Fibroblast of skin of right quadriceps (primary cell): ENCODE measurements around the gene RAX.
A peak's percentile ranks its signal among the peaks of the same experiment; 100 is the strongest.

Source experiments
- DNase-seq: peaks from one replicate; pipeline ENCODE4 v3.0.0-alpha.2; 2013

Gene RAX

DNA sequence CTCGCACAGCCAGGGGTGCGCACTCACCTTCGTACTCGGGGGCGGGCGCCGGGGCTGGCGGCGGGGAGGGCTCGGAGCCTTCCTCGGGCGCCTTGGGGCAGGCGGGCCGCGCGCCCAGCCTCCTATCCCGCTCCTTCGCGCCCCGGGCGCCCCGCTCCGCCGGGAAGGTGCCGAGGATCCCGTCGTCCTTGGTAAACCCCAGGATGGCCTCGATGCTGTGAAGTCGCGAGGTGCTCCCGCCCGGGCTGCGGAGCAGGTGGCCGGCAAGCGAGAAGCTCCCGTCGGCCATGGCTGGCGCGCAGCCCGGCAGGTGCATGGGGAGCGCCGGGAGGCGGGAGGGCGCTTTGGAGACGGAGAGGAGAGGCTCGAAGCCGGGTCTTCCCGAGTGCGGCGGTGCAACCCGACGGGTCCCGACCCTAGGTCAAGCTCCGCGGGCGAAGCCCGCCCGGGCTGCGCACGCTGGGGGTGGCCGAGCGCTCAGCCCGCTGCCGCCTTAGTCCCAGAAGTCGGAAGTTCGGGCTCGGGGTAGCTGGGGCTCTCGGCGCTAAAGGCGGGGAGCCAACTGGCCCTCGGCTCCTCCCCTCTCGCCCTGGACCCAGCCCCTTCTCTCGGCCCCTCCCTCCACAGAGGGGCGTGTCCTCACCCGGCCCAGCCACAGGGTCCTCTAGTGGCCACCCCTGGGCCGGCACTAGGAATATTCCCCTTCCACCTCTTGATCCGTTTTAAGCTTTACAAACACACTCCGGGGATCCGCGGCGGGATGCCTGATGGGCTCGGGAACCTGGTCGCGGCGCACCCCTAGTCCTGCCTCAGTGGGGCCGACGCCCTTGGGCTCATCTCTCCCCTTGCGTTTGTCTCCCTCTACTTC, at the start of gene RAX:
Gene RAX (minus strand): TSS at position 564 of the 868 bp plus-strand sequence. CDS start 248 bp downstream, at position 316.
- DNase-seq = peak; percentile 20

DNA sequence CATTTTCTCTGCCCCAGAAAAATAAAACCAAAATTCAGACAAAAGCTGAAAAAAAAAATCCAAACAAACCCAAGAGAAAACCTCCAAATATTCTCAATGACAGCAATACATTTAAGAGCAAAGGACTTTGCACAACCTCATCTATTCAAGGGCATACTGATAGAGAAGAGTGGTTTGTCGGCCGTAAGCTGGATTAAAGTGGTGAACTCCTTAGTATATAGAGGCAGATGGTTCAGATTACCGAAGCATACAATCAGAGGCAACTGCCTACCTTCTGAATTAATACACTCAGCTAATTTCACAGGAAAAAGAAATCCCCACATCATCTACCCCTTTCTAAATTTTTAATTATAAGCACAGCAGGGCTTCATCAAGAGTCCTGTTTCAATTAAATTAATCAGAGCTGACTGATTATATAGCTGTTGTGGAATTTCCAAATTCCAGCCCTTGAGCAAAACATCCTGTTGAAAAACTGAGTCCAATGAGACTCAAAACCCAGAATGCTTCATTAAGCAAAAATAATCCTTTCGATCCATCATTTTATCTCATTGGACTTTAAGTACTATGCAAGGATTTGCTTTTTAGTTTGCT, 45.3 kb upstream of the RAX start, which contains the start of gene CPLX4:
Gene CPLX4 (minus strand): TSS at position 190 of the 591 bp plus-strand sequence. CDS start 187 bp downstream, at position 3.
- no peak for DNase-seq

DNA sequence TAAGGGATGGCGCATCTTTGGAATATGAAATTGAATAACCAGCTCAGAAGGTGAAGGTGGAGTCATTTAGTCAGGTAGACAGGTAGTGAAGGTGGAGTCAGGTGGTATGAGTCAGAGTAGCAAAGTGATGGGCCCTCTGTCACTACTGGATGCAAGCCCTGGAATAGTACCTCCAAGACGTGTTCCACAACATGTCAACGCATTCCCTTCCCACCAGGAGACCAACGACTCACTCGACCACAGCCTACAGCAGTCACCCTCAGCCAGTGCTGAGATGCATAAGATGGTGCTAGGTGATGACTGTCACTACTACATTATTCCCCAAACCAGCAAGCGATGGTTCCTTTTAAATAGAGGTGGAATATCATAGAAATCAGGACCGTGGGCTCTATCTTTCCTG, 38.4 kb upstream of the RAX start:
- DNase-seq = peak; percentile 63

DNA sequence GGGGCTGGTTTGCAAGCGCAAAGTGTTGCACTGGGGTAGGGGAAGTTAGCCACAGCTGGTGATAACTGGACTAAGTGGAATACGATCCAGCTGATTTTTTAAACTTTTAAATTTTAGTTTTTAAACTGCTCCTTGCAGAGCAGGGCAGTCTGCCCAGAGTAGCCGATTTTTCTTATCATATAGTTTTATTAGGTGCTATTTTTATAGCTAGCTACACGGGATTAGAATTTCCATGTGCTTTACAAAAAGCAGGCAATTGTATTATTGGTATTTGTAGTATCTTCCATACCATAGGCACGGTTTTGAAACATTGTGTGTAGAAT, 35.6 kb upstream of the RAX start:
- DNase-seq = no peak

DNA sequence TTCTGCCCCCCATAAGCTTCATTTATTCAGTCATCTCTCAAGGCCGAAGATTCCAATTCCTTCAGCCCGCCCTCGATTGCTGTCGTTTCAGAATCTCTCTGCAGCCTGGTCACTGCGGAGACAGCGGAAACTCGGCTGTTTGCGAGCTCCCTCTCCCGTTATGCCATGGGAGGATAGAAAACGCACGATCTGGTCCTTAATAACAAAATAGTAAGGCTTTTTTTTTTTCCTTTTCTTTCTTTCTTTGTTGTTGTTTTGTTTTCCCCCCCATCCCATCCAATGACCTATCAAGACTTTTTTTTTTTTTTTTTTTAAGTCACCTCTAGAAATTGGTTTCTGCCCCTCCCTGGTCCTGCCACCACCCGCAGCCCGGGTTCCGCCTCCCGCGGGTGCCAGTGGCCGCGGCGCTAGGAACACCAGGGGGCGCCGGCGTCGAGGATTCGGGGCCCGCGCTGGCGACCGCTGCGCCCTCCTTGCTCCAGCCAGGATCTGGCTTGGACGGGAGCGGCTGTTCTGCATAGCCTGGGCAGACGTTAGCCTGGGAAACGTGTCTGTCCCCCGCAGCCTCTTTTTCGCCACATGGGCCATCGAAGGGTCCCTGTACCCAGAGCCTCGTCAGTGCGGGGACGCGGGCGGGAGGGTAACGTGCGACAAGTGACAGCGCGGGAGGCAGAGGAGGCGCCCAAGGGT, 35.1 kb upstream of the RAX start:
- DNase-seq = peak; percentile 60

DNA sequence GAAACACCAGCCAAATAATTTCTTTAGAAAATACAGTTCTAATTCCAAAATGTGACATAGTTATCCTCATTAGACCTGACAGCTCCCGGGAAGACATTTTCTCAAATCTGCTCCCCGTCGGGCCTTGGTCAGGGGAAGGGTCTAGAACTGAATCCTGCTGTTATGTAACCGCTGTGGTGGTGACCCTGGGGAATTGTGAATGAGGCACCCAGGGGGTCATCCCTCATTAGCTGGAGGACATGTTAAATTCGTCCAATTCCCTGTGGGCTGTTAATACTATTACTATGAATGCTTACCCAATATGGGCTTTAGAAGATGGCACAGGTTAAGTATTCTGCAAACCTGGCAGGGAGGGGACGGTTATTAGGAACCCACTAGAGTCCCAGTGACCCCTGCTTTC, 33.4 kb upstream of the RAX start:
- DNase-seq = no peak

DNA sequence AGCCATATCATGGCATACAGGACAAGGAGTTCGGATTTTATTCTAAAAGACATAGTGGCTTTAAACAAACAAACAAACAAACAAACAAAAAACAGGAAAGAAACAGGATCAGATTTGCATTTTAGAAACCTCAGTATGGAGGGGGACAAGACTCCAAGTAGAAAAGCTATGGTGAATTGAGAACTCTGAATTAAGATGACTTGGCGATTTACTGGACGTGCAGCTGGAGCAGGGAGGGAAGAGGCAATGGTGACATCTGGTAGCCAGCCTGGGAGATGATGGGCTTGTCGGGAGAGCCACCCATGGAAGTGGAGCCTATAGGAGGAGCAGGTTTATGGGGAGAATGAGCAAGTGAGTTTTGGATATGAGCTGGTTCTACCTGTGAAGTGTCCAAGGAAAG, 32.0 kb upstream of the RAX start:
- no peak for DNase-seq

DNA sequence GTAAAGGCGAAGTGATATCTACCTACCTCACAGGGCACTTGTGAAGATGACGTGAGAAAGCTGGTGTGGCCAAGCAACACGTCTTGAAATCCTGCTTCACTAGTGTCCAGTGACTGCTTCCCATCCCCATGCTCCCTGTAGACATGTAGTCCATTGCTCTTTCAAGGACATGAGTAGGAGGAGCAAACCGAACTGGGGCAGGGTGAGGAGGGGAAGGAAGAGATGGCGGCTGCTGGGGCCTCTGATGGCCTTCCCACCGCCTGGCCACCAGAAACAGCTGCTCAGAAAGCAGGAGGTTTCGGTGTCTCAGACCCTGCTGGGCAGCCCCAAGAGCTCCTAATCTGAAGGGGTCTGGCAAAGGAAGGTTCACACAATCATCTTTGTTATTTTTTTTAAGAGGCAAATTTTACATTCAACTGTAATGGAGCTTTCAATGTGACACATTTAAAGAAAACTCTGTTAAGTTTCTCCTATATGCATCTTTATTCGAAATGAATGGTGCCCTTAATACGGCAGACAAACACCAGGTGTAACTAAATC, 30.5 kb upstream of the RAX start:
- DNase-seq = no peak

DNA sequence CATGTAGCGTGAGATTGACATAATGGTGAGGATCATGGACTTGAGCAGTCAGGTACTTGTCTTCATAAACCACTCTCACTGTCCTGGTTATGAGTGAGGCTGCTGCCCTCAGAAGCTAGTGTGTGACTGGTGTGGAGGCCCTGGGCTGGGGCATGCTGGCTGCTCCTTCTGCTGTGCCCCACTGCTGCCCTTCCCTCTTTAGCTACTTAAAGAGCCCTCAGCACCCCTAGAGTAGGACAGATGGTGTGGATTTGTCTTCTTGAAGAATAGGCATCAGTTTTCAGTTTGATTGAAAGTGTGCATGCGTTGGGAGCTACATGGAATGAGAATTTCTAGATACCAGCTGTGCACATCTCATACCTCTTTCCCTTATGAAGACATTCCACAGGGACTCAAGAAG, 29.8 kb upstream of the RAX start:
- DNase-seq = no peak

DNA sequence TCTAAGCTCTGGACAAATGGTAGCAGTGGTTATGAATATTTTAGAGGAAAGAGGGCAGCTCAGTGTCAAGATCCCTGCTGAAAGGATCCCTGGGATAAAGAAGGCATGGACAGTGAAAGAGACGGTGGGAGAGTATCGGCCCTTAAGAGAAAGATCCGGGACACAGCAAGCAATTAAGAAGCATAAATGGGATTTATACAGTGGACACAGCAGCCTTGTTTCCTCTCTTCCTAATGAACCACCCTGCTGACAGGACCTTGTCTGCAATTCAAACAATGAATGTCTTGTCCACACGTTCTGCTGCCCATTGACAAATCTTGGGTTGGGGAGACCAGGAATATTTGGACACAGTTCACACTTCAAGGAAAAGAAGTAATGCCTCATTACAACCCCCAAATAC, 28.7 kb upstream of the RAX start:
- no peak for DNase-seq

DNA sequence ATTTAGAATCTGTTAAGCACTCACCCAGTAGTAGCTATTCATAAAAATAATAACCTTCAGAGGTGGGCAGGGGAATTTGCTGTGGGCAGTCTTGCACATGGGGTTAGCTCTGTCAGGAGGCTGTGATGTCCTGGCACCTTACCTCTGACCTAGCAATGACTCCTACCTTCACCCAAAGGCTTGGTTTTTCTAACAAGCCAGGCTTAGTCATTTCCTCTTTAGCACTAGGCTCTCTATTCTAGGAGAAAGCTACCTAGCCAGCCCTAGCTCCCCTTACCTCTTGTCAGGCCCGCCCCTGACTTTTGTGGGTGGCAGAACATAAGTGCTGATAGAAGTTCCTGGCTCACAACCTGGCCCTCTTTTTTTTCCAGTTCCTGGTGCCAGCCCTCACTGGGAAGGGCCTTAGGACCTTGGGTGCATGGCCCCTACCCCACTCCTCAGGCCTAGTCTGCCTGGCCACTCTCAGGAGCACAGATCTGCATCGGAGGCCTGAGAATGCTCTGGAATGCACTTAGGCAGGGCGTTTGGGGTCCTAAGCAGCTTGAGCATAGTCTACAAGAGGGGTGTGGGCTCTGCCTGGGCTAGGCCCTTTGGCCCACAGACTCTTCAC, 27.5 kb upstream of the RAX start:
- DNase-seq = no peak

DNA sequence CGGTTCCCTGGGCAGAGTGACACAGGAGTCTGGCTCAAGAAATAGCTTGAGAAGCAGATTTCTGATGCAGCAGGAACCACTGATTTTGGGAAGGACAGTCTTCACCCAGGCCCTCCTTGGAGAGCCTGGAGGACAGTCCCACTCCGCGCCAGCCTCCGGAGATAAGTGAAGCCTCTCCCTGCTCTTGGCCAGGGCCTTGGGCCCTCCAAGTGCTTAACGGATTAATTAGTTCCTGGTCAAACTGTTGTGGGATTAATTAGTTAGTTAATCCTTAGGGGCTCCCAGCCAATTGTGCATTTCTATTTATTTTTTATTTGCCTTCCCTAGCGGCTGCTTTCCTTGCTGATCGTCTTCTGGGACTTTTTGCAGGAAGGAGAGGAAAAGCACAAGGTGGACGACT, 25.6 kb upstream of the RAX start:
- no peak for DNase-seq

DNA sequence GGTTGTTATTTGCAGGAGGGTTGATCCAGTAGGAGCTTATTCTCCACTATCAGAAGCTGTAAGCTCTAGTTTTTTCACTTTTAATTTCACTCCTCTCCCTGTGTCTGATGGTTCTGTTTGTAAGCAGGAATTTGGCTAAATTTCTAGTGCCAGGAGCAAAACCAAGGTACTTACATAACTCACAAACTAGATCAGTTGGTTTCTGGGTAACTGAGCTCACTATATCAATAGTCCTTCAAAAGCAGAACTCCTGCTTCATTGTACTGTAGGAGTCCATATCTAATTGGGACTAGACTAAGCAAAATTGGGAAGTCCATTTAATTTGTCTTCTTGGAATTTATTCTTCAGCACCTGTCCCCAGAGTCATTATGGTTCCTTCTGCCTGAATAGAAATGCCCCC, 20.1 kb upstream of the RAX start:
- no peak for DNase-seq

DNA sequence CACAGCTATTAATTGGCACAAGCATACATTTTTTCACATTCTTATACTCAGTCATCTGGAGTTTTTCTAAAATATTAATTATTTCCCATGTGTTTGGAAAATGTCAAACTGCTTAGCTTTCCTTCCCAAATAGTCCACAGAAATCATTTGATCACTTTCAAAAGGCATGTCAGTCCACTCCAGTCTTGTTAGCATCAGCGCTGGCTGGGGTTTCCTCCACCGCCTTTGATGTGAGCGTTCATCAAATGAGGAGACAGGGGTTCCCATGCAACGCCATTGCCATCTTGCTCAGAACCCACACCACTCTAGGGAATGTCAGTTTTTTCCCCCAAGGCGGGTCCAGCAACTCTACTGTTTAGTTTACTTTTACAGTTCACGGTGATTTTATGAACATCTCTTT, 13.1 kb upstream of the RAX start:
- DNase-seq = no peak

DNA sequence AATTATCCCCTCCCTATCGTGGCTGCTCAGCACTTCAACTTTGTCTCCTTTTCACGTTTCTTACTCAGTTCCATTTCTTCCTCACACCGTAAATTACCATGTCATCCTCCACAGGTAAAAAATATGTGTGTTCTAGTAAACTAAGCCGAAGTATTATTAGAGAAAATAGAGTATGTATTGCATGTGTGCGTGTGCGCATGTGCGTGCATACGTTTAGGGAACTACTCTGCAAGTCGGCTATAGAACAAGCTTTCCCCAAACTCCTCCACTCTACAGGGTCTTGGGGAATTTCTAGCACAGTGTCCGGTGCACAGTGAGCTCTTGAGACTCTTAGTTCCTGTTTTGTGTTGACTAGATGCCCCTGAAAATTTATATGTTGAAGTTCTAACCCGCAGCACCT, 9.1 kb upstream of the RAX start:
- no peak for DNase-seq

DNA sequence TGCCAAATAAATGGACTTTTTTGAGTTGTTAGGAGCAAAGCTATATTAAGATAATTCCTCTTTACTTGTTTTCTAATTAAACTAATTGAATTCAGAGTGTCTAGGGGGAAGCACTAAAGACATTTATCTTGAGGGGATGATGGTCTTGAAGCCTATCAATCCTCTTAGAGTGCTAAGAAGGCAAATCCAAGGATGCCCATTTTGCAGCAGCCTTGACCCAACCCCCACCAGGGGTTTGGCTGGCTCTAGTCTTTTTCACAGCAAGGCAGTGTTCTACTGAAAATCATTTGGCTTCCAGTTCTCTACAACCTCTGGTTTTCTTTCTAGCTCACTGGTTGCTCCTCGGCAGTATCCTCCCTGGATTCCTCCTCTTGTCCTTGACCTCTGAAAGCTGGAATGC, 6.5 kb upstream of the RAX start:
- DNase-seq = no peak

DNA sequence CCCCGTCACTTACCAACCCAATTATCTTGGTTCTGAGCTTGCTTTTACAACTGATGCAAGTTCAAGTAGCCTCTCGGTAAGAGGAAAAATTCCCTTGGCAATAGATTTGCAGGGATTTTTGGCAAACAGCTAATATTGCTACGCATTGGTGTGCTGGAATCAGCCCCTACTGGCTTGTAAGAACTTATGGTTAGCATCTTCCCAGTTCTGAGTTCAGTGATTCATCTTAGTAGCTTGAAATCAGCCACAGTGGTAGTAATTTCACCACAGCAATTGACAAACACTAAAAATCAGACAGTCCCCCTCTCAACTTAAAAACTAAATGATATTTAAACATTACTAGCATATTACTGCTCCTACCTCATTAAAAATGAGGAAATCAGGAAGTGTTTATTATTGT, 5.9 kb upstream of the RAX start:
- DNase-seq = no peak

DNA sequence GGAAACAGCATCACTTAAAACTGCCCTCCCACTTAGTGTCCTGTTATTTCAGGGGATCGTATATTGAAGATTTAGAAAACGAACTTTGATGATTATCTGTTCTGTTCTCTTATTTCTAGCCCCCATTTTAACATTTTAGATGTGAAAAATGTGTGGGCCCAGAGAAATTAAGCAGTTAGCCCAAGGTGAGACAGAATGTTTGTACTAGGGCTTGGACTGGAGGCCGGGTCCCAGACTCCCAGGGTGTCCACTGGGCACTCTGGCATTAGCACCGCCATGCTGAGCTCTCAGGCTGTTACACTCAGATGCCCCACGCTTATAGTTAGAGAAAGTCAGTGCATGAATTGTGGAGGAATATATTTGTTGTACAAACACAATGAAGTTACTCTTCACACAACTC, 5.5 kb upstream of the RAX start:
- DNase-seq = no peak

DNA sequence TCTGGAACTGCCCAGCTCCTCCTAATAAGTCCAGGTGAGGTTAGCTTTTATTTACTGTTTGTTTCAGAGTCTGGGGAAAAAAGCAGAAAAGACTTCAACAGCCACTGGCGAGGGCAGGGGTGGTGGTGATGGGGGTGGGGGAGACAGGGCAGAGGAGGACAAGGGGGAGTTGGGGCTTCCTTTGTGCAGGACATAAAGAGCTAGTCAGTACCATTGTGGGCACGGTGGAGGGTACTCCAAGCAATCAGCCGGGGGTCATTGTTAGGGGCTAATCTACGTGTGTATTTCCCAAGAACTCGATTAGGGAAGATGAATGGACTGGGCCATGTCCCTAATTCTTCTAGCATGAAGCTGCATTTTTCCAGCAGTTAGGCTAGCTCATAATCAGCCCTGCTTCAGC, 2.8 kb upstream of the RAX start:
- no peak for DNase-seq

DNA sequence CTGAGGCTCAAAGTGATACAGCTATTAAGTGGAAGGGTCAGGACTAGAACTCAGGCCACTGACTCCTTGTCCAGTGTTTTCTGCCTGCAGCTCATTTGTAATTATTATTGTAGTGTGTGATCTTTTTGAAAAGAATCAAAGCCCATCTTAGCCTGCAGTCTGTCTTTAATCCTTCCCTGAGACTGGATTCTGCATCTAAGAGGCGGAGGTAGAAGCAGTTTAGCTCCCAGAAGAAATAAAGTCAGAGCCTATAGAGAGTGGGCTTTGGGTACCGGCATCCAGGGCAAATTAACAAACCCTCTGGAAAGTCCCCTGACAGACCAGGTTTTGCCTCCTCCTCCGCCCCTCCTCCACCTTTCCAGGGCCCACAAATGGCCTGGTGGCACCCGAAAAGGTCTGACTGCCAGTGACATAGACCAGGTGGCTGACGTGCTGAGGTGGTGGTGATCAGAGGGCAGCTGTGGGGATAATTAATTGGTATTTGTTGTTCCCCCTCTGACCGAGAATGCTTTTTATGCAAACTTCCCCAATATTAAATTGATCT, 2.2 kb upstream of the RAX start:
- no peak for DNase-seq

DNA sequence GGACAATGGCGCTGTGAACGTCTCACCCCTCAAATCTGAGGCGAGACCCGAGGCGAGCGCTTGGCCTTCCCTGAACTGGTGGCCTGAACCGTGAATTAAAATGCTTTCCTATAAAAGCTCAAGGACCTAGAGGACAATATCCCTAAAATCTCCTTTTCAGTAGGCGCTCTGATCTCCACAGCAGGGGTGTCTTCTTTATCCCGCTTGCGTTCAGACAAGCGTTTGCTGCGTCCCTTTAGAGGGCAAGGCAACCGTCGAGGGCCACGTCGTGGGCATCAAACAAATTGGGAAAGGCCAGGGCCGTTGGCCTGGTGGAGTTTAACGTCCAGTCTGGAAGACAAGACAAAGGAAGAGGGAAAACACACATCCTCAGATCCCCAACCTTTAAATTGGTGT, 1.3 kb upstream of the RAX start:
- DNase-seq = no peak

DNA sequence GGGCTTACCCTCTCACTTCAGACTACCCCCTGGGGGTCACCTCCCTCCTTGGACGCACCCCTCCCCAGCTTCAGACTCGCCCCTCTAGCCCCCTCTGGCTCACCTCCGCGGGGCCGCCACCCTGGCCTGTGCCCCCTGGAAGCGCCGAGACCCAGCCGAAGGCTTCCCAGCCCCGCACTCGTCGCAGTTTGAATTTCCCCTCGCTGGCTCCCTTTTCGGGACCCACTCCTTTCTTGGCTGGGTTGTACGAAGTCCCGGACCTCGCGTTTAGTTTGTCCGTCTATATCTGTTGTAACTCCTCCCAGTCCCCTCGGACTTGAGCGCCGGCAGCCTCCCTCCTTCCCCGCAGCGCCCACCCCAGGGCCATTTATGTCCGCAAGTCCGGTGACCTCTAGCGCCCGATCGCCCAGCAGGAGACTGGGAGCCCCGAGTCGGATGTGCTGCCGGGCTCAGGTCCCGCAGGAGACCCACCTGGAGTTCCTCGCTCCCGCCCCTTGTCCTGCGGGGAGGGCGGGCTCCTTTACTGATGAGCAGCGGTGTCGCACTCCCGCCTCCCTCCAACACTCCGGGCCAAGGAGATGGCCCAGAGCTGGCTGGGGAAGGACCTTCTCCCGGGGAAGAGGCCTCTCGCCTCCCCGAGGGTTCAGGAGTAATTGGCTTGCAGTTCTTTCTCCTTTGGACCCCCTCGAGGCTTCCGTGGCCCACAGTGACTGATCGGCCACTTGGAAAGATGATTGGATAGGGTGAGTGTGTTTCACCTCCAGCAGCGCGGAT, 692 bp upstream of the RAX start:
- no peak for DNase-seq
